A549 (cell line): Measurements from ENCODE around the gene SETX. TPM values are rescaled to one million over a fixed set of nuclear protein-coding genes. Genes with fewer than 3 reads are reported as not detected.

Experiments used
- ATAC-seq, 2 experiments: fragments of 200-7000 bp in 1 of 2; fragments of >200 bp in 1 of 2; cut with Nextera tagmentation in 1 of 2; cut with Tn5 transposase in 1 of 2; 3 replicates each; pipeline versions ENCODE4 v1.8.0 to v1.9.1; 2018 to 2020; ENCODE audit warnings: mild to moderate bottlenecking in 1 of 2, moderate library complexity in 1 of 2
- CTCF ChIA-PET: fragments of 300-600 bp; sonication (Branson Sonifier 250); formaldehyde crosslinking; extraction: SDS; loops from one replicate; lab custom pipeline; 2021; ENCODE audit warnings: antibody characterized with exemption, inconsistent platforms; lab: Yijun Ruan, JAX
- POLR2A ChIA-PET: fragments of 350-600 bp; formaldehyde crosslinking; extraction: SDS; loops from one replicate; lab custom pipeline; 2021; ENCODE audit warnings: antibody characterized with exemption, inconsistent platforms; lab: Yijun Ruan, JAX
- DNase-seq, 2 experiments: peaks; one replicate each; pipeline versions ENCODE4 v3.0.0 to v3.0.0-alpha.2; 2011 to 2016; ENCODE audit warnings: low read depth in 1 of 2, low spot score in 1 of 2
- FAIRE-seq: peaks from 2 replicates; lab custom pipeline; 2011; peaks lifted over from hg19 to GRCh38; lab: Jason Lieb, UNC
- H3K27ac ChIP-seq, 2 experiments: fragments of >200 bp; sonication (Bioruptor Twin); formaldehyde crosslinking; 3 replicates each; pipeline ENCODE4 v1.5.1; 2016 to 2017
- H3K4me1 ChIP-seq: fragments of >200 bp; sonication (Bioruptor Twin); formaldehyde crosslinking; 3 replicates; pipeline ENCODE4 v1.6.1; 2016
- H3K4me2 ChIP-seq: fragments of >200 bp; sonication (Bioruptor Twin); formaldehyde crosslinking; 3 replicates; pipeline ENCODE4 v1.6.1; 2016
- H3K4me3 ChIP-seq: fragments of >200 bp; sonication (Bioruptor Twin); formaldehyde crosslinking; 3 replicates; pipeline ENCODE4 v1.5.1; 2016
- H3K9me3 ChIP-seq: fragments of >200 bp; sonication (Bioruptor Twin); formaldehyde crosslinking; 3 replicates; pipeline ENCODE4 v1.6.1; 2016
- CEBPB ChIP-seq, 2 experiments: fragments of >200 bp in 1 of 2; sonication (Bioruptor Twin) in 1 of 2; formaldehyde crosslinking in 1 of 2; IDR thresholded peaks; 2 replicates each; pipeline ENCODE4 v1.6.1; 2012 to 2016
- CHD2 ChIP-seq: fragments of 150-350 bp; IDR thresholded peaks from 2 replicates; pipeline ENCODE4 v1.6.1; 2014; ENCODE audit warnings: low read length; ENCODE audit not compliant: partially characterized antibody
- CHD4 ChIP-seq: fragments of 200-600 bp; sonication (generic); IDR thresholded peaks from 2 replicates; pipeline ENCODE4 v1.6.1; 2016; ENCODE audit warnings: antibody characterized with exemption, mild to moderate bottlenecking, borderline replicate concordance
- EHMT2 ChIP-seq: fragments of 200-600 bp; sonication (generic); IDR thresholded peaks from 2 replicates; pipeline ENCODE4 v1.6.1; 2016; ENCODE audit warnings: antibody characterized with exemption, low read depth, mild to moderate bottlenecking, moderate library complexity
- FOSB ChIP-seq: fragments of 250-450 bp; sonication (Bioruptor Pico); IDR thresholded peaks from 2 replicates; pipeline ENCODE4 v1.5.0; 2020; ENCODE audit warnings: mild to moderate bottlenecking, moderate library complexity
- HDAC2 ChIP-seq: fragments of 200-600 bp; sonication (generic); IDR thresholded peaks from 2 replicates; pipeline ENCODE4 v1.6.1; 2016
- HOXA7 ChIP-seq: fragments of 250-450 bp; sonication (Bioruptor Pico); IDR thresholded peaks from 2 replicates; pipeline ENCODE4 v1.5.0; 2020; ENCODE audit warnings: mild to moderate bottlenecking, moderate library complexity
- HOXB5 ChIP-seq: fragments of 250-450 bp; sonication (Bioruptor Pico); IDR thresholded peaks from 2 replicates; pipeline ENCODE4 v1.5.0; 2020; ENCODE audit warnings: mild to moderate bottlenecking, moderate library complexity
- JUN ChIP-seq, 2 experiments: fragments of >200 bp; sonication (Bioruptor Twin); formaldehyde crosslinking; IDR thresholded peaks; 2 replicates in 1 of 2; 3 replicates in 1 of 2; pipeline ENCODE4 v1.6.1; 2016 to 2017
- MAFK ChIP-seq: fragments of 450-650 bp; IDR thresholded peaks from 2 replicates; pipeline ENCODE4 v1.6.1; 2014; ENCODE audit not compliant: partially characterized antibody
- MAZ ChIP-seq: fragments of 150-350 bp; IDR thresholded peaks from 2 replicates; pipeline ENCODE4 v1.6.1; 2014; ENCODE audit warnings: antibody characterized with exemption, low read depth, low read length, borderline replicate concordance
- MYC ChIP-seq: IDR thresholded peaks from 2 replicates; pipeline ENCODE4 v1.6.1; 2012; ENCODE audit warnings: mild to moderate bottlenecking, inconsistent platforms, low read length, improper control_type of control experiment, borderline replicate concordance
- NPAS2 ChIP-seq: fragments of 250-450 bp; sonication (Bioruptor Pico); IDR thresholded peaks from 2 replicates; pipeline ENCODE4 v1.8.0; 2022; ENCODE audit warnings: mild to moderate bottlenecking, moderate library complexity, borderline replicate concordance
- POLR2A ChIP-seq: IDR thresholded peaks from 2 replicates; pipeline ENCODE4 v1.6.1; 2012; ENCODE audit warnings: mild to moderate bottlenecking, low read length
- RARB ChIP-seq: fragments of 250-450 bp; sonication (Bioruptor Pico); IDR thresholded peaks from 2 replicates; pipeline ENCODE4 v1.8.0; 2021; ENCODE audit warnings: mild to moderate bottlenecking, moderate library complexity
- RFX5 ChIP-seq: fragments of 450-650 bp; IDR thresholded peaks from 2 replicates; pipeline ENCODE4 v1.7.1; 2014; ENCODE audit warnings: antibody characterized with exemption, mild to moderate bottlenecking, moderate library complexity
- RNF2 ChIP-seq: fragments of 200-600 bp; sonication (generic); IDR thresholded peaks from 2 replicates; pipeline ENCODE4 v1.6.1; 2016; ENCODE audit warnings: low read depth, mild to moderate bottlenecking, antibody characterized with exemption, moderate library complexity, borderline replicate concordance
- SREBF2 ChIP-seq: fragments of 450-650 bp; IDR thresholded peaks from 2 replicates; pipeline ENCODE4 v1.6.1; 2014; ENCODE audit warnings: mild to moderate bottlenecking, moderate library complexity
- TP53 ChIP-seq: fragments of 250-450 bp; sonication (Bioruptor Pico); IDR thresholded peaks from 2 replicates; pipeline ENCODE4 v1.5.0; 2021; ENCODE audit warnings: mild to moderate bottlenecking, moderate library complexity
- ZFP36 ChIP-seq: fragments of 450-650 bp; IDR thresholded peaks from 2 replicates; pipeline ENCODE4 v1.6.1; 2014; ENCODE audit warnings: borderline replicate concordance; ENCODE audit not compliant: partially characterized antibody
- ZSCAN20 ChIP-seq: fragments of 250-450 bp; sonication (Bioruptor Pico); IDR thresholded peaks from 2 replicates; pipeline ENCODE4 v1.8.0; 2022; ENCODE audit warnings: mild to moderate bottlenecking, moderate library complexity
- WGBS: methylation state at CpG from one replicate; pipeline ENCODE4 v1.1.6; 2017; ENCODE audit errors: missing lambda C conversion rate; 5-methylcytosine and 5-hydroxymethylcytosine counted together
- polyA plus RNA-seq, 4 experiments: library from polyadenylated mRNA; depleted of rRNA in 3 of 4; stranded (reverse); fragments of >200 nt; fragmentation: RNase III in 1 of 4; extraction: RNeasy Plus Mini Kit Qiagen cat#74134 plus additional on column Dnase treatment in 1 of 4; gene quantifications; 2 replicates in 3 of 4; 3 replicates in 1 of 4; pipeline ENCODE4 v1.2.3, GENCODE V29; 2011 to 2017
- TF ChIP-seq, protein P1 (sequence below): IDR thresholded peaks from 2 replicates; pipeline ENCODE4 v1.6.1; 2012
- TF ChIP-seq, protein P2 (sequence below): fragments of >200 bp; sonication (Bioruptor Twin); formaldehyde crosslinking; IDR thresholded peaks from 3 replicates; pipeline ENCODE4 v1.6.1; 2016
- TF ChIP-seq, protein P3 (sequence below): fragments of >200 bp; sonication (Bioruptor Twin); formaldehyde crosslinking; IDR thresholded peaks from 2 replicates; pipeline ENCODE4 v1.6.1; 2016

The SETX gene
- polyA plus RNA-seq, 2 of the 4 experiments (the other 2 are of a cell fraction) = 14.7 to 34.3 TPM

DNA sequence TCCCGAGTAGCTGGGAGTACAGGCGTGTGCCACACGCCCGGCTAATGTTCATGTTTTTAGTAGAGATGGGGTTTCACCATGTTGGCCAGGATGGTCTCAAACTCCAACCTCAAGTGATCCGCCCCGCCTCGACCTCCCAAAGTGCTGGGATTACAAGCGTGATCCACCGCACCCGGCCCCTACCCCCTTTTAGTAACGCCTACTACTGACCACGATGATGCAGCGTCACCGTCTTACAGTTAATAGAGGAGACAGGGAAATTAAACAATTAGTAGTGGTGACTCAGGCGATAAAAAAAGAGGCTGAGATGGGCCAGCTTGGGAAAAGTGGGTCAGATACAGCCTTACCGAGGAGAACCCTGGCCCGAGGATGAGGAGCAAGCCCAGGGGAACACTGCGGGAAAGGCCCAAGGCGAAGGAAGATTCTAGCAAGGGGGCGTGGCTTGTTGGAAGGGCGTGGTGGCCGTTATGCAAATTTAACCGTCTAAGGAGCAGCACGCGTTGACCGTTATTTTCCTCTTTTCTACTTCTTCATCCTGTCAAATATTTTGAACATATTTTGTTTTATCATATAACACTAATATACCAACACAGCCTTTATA, 1.6 kb upstream of the SETX start:
- POLR2A ChIA-PET = no interaction called here
- H3K9me3 ChIP-seq = no peaks in the 10 kb centered on the region
- TF ChIP-seq HDAC2 = no peak
- TF ChIP-seq CHD4 = no peak
- no peak for TF ChIP-seq NPAS2 (CRISPR knock-in tag)
- no peak for TF ChIP-seq SREBF2
- no peak for TF ChIP-seq ZSCAN20 (CRISPR knock-in tag)
- no peak for TF ChIP-seq RFX5
- no peak for TF ChIP-seq MYC
- no peak for TF ChIP-seq POLR2A
- no peak for TF ChIP-seq CEBPB (IDR thresholded peaks at IDR 0.05)
- no peak for TF ChIP-seq FOSB (CRISPR knock-in tag)
- peaks cover 23% of the 10 kb centered on the region for H3K4me1 ChIP-seq
- H3K27ac ChIP-seq = peak overlapping the region in 1 of 2 experiments; percentile 94; a peak in 2 of 6 replicates
- DNase-seq = no peak
- CTCF ChIA-PET = interaction anchor here (0.6 kb wide), 1 partner anchor 41 kb away, joined by 3 read pairs; no protein-coding TSS in a partner anchor
- no peak overlapping the region for H3K4me3 ChIP-seq
- no peak for ATAC-seq
- H3K4me2 ChIP-seq = no peak overlapping the region; the same call in 2 of the 3 replicates
- FAIRE-seq = no peak
- 95% methylated on average over 26 of the region's 26 CpGs for WGBS

DNA sequence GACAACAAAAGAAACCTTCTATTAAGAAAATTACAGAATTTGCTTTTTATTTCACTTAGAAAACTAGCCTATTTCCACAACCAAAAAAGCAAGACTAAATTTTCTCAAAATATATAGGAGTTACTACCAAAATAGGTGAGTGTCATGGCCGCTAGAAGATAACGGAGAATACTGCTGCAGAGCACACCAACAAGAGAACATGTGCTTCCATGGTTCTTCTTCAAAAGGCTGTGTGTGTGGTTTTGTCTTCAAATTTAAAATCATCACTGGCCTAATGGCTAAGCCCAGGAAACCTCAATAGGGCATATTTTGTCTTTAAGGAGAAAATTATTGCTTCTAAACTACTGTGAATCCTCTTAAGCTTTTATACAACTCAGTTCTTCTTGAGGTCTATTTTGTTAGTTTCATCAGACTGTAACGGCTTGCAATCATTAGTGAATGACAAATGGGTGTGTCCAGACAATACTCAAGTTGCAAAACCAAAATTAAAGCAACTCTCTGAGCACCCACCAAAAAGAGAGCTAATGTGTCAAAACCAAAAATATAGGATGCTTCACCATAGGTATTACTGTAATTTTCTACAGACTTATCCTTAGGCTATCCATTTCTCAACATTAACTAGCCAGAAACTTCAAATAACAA, 3.3 kb downstream of the SETX start:
- ChIA-PET CTCF (interaction anchor here (1.2 kb wide), 1 partner anchor 309 kb away, joined by 3 read pairs; no protein-coding TSS in a partner anchor), POLR2A (no interaction called here)
- Histone ChIP-seq H3K4me3 (no peak overlapping the region), H3K27ac (no peak overlapping the region), H3K9me3 (no peaks in the 10 kb centered on the region), H3K4me1 (peaks cover 31% of the 10 kb centered on the region), H3K4me2 (no peak overlapping the region)
- no peak for DNase-seq
- ATAC-seq = no peak
- FAIRE-seq = no peak
- 90% methylated on average over 3 of the region's 3 CpGs for WGBS
- TF ChIP-seq CEBPB (IDR thresholded peaks at IDR 0.05) (no peak), POLR2A (no peak), TP53 (CRISPR knock-in tag) (no peak), JUN (IDR thresholded peaks at IDR 0.05) (no peak), HOXB5 (CRISPR knock-in tag) (no peak), SREBF2 (no peak), CHD2 (no peak), RARB (CRISPR knock-in tag) (no peak), HOXA7 (no peak)

DNA sequence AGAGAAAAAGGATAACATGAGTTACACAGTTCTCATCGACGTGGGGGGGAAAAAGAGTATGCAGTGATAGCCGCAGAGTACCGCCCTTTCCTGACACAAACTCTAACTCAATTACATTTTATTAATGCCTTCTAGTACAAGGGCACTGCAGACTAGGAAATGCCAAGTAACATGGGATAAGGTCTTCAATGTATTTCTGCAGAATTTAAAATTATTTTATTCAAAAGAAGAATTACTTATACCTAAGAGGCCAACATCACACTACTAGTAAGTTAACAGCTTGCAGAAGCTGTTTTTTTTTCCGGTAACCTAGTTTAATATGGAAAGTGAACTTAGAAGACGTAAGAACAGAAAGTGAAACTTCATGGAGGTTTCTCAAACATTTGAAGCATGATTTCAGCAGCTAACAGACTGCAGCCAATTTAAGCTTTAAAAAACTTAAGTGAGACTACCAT, 3.9 kb downstream of the SETX start:
- no peak for FAIRE-seq
- TF ChIP-seq RNF2 (no peak), SREBF2 (no peak), MAFK (no peak), EHMT2 (no peak), RFX5 (no peak), MAZ (no peak), HOXB5 (CRISPR knock-in tag) (no peak), RARB (CRISPR knock-in tag) (no peak), ZFP36 (no peak)
- TF ChIP-seq, protein P1, sequence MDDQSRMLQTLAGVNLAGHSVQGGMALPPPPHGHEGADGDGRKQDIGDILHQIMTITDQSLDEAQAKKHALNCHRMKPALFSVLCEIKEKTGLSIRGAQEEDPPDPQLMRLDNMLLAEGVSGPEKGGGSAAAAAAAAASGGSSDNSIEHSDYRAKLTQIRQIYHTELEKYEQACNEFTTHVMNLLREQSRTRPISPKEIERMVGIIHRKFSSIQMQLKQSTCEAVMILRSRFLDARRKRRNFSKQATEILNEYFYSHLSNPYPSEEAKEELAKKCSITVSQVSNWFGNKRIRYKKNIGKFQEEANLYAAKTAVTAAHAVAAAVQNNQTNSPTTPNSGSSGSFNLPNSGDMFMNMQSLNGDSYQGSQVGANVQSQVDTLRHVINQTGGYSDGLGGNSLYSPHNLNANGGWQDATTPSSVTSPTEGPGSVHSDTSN = no peak
- TF ChIP-seq, protein P2, sequence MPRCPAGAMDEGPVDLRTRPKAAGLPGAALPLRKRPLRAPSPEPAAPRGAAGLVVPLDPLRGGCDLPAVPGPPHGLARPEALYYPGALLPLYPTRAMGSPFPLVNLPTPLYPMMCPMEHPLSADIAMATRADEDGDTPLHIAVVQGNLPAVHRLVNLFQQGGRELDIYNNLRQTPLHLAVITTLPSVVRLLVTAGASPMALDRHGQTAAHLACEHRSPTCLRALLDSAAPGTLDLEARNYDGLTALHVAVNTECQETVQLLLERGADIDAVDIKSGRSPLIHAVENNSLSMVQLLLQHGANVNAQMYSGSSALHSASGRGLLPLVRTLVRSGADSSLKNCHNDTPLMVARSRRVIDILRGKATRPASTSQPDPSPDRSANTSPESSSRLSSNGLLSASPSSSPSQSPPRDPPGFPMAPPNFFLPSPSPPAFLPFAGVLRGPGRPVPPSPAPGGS = no peak
- TF ChIP-seq, protein P3, sequence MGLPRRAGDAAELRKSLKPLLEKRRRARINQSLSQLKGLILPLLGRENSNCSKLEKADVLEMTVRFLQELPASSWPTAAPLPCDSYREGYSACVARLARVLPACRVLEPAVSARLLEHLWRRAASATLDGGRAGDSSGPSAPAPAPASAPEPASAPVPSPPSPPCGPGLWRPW = no peak
- no peak for DNase-seq
- H3K27ac ChIP-seq = no peak overlapping the region
- no peaks in the 10 kb centered on the region for H3K9me3 ChIP-seq
- 90% methylated on average over 6 of the region's 6 CpGs for WGBS
- H3K4me2 ChIP-seq = no peak overlapping the region
- no peak for ATAC-seq
- peaks cover 30% of the 10 kb centered on the region for H3K4me1 ChIP-seq
- CTCF ChIA-PET = interaction anchor here (0.6 kb wide), 1 partner anchor 616 kb away, joined by 3 read pairs; no protein-coding TSS in a partner anchor
- H3K4me3 ChIP-seq = no peak overlapping the region
- POLR2A ChIA-PET = no interaction called here
